ENCODE results near the gene TRAF3. TPM values are rescaled to one million over a fixed set of nuclear protein-coding genes. Genes with fewer than 3 reads are reported as not detected.

The TRAF3 gene
- total RNA-seq, 5 donors from 2014 or later (not counting 1 experiment from before 2014, with no cell fraction given), result 29.6 to 46.1 (median 35.7) TPM

GRCh38 chr14:102738373-102739189 lies 38.7 kb upstream of the TRAF3 start:
- POLR2A ChIA-PET, result no interaction called here
- Mint-ChIP-seq H3K9me3 (peaks cover 0 to 7% (median 4%) of the 10 kb centered on the region in 3 donors), H3K27ac (no peak overlapping the region), H3K27me3 (no peaks in the 10 kb centered on the region), H3K4me1 (no peaks in the 10 kb centered on the region), H3K4me3 (no peak overlapping the region), H3K36me3 (peaks cover 6% of the 10 kb centered on the region)
- ATAC-seq (replicated peaks in 1 of 4) (no peak), DNase-seq (no peak)
- Histone ChIP-seq H3K4me1 (ENCODE audit: control insufficient read depth in 1 of 2, extremely low read depth in 1 of 2, insufficient read depth in 2 of 2, low read length in 2 of 2) (no peaks in the 10 kb centered on the region), H3K4me3 (ENCODE audit: control insufficient read depth in 1 of 2, extremely low read depth in 1 of 2, low read length in 1 of 2) (no peak overlapping the region), H3K9me3 (peaks cover 2% of the 10 kb centered on the region), H3K36me3 (ENCODE audit: control insufficient read depth in 2 of 2, extremely low read depth in 1 of 2, insufficient read depth in 1 of 2, low read length in 1 of 2) (no peaks in the 10 kb centered on the region), H3K27me3 (replicated peaks in 1 of 2; ENCODE audit: control insufficient read depth in 2 of 2, extremely low read depth in 1 of 2, insufficient read depth in 2 of 2, low read length in 1 of 2) (no peaks in the 10 kb centered on the region), H3K27ac (ENCODE audit: low read length) (no peak overlapping the region)
- CTCF ChIA-PET, result no interaction called here
- WGBS (ENCODE audit: insufficient coverage), result 93% methylated on average over 3 of the region's 11 CpGs

GRCh38 chr14:102739190-102739469 lies 38.1 kb upstream of the TRAF3 start:
- H3K9me3 ChIP-seq, result peaks cover 2% of the 10 kb centered on the region
- H3K4me1 ChIP-seq (ENCODE audit: control insufficient read depth in 1 of 2, extremely low read depth in 1 of 2, insufficient read depth in 2 of 2, low read length in 2 of 2), result no peaks in the 10 kb centered on the region
- no peak overlapping the region for H3K27ac ChIP-seq (ENCODE audit: low read length)
- Mint-ChIP-seq H3K27ac (no peak overlapping the region), H3K27me3 (no peaks in the 10 kb centered on the region), H3K4me1 (no peaks in the 10 kb centered on the region), H3K4me3 (no peak overlapping the region), H3K9me3 (peaks cover 0 to 7% (median 4%) of the 10 kb centered on the region in 3 donors), H3K36me3 (peaks cover 4% of the 10 kb centered on the region)
- DNase-seq (no peak), ATAC-seq (replicated peaks in 1 of 4) (no peak)
- H3K36me3 ChIP-seq (ENCODE audit: control insufficient read depth in 2 of 2, extremely low read depth in 1 of 2, insufficient read depth in 1 of 2, low read length in 1 of 2), result no peaks in the 10 kb centered on the region
- CTCF ChIA-PET, result no interaction called here
- no peak overlapping the region for H3K4me3 ChIP-seq (ENCODE audit: control insufficient read depth in 1 of 2, extremely low read depth in 1 of 2, low read length in 1 of 2)
- POLR2A ChIA-PET, result no interaction called here
- no peaks in the 10 kb centered on the region for H3K27me3 ChIP-seq (replicated peaks in 1 of 2; ENCODE audit: control insufficient read depth in 2 of 2, extremely low read depth in 1 of 2, insufficient read depth in 2 of 2, low read length in 1 of 2)
- WGBS (ENCODE audit: insufficient coverage), result 86% methylated on average over 3 of the region's 3 CpGs

GRCh38 chr14:102746634-102747438 lies 30.4 kb upstream of the TRAF3 start:
- Mint-ChIP-seq H3K4me1 (no peaks in the 10 kb centered on the region), H3K27me3 (no peaks in the 10 kb centered on the region), H3K9me3 (peaks cover 0 to 4% (median 3%) of the 10 kb centered on the region in 3 donors), H3K36me3 (peaks cover 4% of the 10 kb centered on the region), H3K27ac (no peak overlapping the region), H3K4me3 (no peak overlapping the region)
- H3K4me3 ChIP-seq (ENCODE audit: control insufficient read depth in 1 of 2, extremely low read depth in 1 of 2, low read length in 1 of 2), result no peak overlapping the region
- ATAC-seq (replicated peaks in 1 of 4) (no peak), DNase-seq (no peak)
- H3K36me3 ChIP-seq (ENCODE audit: control insufficient read depth in 2 of 2, extremely low read depth in 1 of 2, insufficient read depth in 1 of 2, low read length in 1 of 2), result no peaks in the 10 kb centered on the region
- H3K27me3 ChIP-seq (replicated peaks in 1 of 2; ENCODE audit: control insufficient read depth in 2 of 2, extremely low read depth in 1 of 2, insufficient read depth in 2 of 2, low read length in 1 of 2), result no peaks in the 10 kb centered on the region
- H3K27ac ChIP-seq (ENCODE audit: low read length), result no peak overlapping the region
- no peaks in the 10 kb centered on the region for H3K4me1 ChIP-seq (ENCODE audit: control insufficient read depth in 1 of 2, extremely low read depth in 1 of 2, insufficient read depth in 2 of 2, low read length in 2 of 2)
- 92% methylated on average over 20 of the region's 28 CpGs for WGBS (ENCODE audit: insufficient coverage)
- H3K9me3 ChIP-seq, result no peaks in the 10 kb centered on the region
- POLR2A ChIA-PET, result no interaction called here
- CTCF ChIA-PET, result no interaction called here

GRCh38 chr14:102748806-102749205 lies 28.4 kb upstream of the TRAF3 start:
- H3K27me3 ChIP-seq (replicated peaks in 1 of 2; ENCODE audit: control insufficient read depth in 2 of 2, extremely low read depth in 1 of 2, insufficient read depth in 2 of 2, low read length in 1 of 2), result no peaks in the 10 kb centered on the region
- Mint-ChIP-seq H3K27me3 (no peaks in the 10 kb centered on the region), H3K36me3 (no peaks in the 10 kb centered on the region), H3K27ac (no peak overlapping the region), H3K4me1 (no peaks in the 10 kb centered on the region), H3K9me3 (no peaks in the 10 kb centered on the region), H3K4me3 (no peak overlapping the region)
- ChIA-PET CTCF (no interaction called here), POLR2A (no interaction called here)
- H3K9me3 ChIP-seq, result no peaks in the 10 kb centered on the region
- H3K36me3 ChIP-seq (ENCODE audit: control insufficient read depth in 2 of 2, extremely low read depth in 1 of 2, insufficient read depth in 1 of 2, low read length in 1 of 2), result no peaks in the 10 kb centered on the region
- DNase-seq (no peak), ATAC-seq (replicated peaks in 1 of 4) (no peak)
- WGBS (ENCODE audit: insufficient coverage), result 87% methylated on average over 3 of the region's 8 CpGs
- no peak overlapping the region for H3K27ac ChIP-seq (ENCODE audit: low read length)
- H3K4me3 ChIP-seq (ENCODE audit: control insufficient read depth in 1 of 2, extremely low read depth in 1 of 2, low read length in 1 of 2), result no peak overlapping the region
- H3K4me1 ChIP-seq (ENCODE audit: control insufficient read depth in 1 of 2, extremely low read depth in 1 of 2, insufficient read depth in 2 of 2, low read length in 2 of 2), result no peaks in the 10 kb centered on the region

GRCh38 chr14:102749393-102750305 lies 27.6 kb upstream of the TRAF3 start:
- ATAC-seq (replicated peaks in 1 of 4), result no peak
- CTCF ChIA-PET, result no interaction called here
- Mint-ChIP-seq H3K9me3 (no peaks in the 10 kb centered on the region), H3K27ac (no peak overlapping the region), H3K27me3 (no peaks in the 10 kb centered on the region), H3K4me1 (peaks cover 0 to 1% (median 0%) of the 10 kb centered on the region in 3 donors), H3K4me3 (no peak overlapping the region), H3K36me3 (no peaks in the 10 kb centered on the region)
- Histone ChIP-seq H3K4me1 (ENCODE audit: control insufficient read depth in 1 of 2, extremely low read depth in 1 of 2, insufficient read depth in 2 of 2, low read length in 2 of 2) (no peaks in the 10 kb centered on the region), H3K4me3 (ENCODE audit: control insufficient read depth in 1 of 2, extremely low read depth in 1 of 2, low read length in 1 of 2) (no peak overlapping the region), H3K27me3 (replicated peaks in 1 of 2; ENCODE audit: control insufficient read depth in 2 of 2, extremely low read depth in 1 of 2, insufficient read depth in 2 of 2, low read length in 1 of 2) (no peaks in the 10 kb centered on the region), H3K9me3 (no peaks in the 10 kb centered on the region), H3K36me3 (ENCODE audit: control insufficient read depth in 2 of 2, extremely low read depth in 1 of 2, insufficient read depth in 1 of 2, low read length in 1 of 2) (no peaks in the 10 kb centered on the region), H3K27ac (ENCODE audit: low read length) (no peak overlapping the region)
- no peak for DNase-seq
- 94% methylated on average over 30 of the region's 33 CpGs for WGBS (ENCODE audit: insufficient coverage)
- POLR2A ChIA-PET, result no interaction called here

GRCh38 chr14:102750376-102750775 lies 26.9 kb upstream of the TRAF3 start:
- POLR2A ChIA-PET, result no interaction called here
- no peaks in the 10 kb centered on the region for H3K36me3 Mint-ChIP-seq
- no peaks in the 10 kb centered on the region for H3K4me1 ChIP-seq (ENCODE audit: control insufficient read depth in 1 of 2, extremely low read depth in 1 of 2, insufficient read depth in 2 of 2, low read length in 2 of 2)
- no peaks in the 10 kb centered on the region for H3K27me3 ChIP-seq (replicated peaks in 1 of 2; ENCODE audit: control insufficient read depth in 2 of 2, extremely low read depth in 1 of 2, insufficient read depth in 2 of 2, low read length in 1 of 2)
- H3K9me3 Mint-ChIP-seq, result no peaks in the 10 kb centered on the region
- H3K4me3 Mint-ChIP-seq, result no peak overlapping the region
- CTCF ChIA-PET, result interaction anchor here in 1 of 2 donors (0.5 kb wide), 1 partner anchor 924 kb away, joined by 3 read pairs; no protein-coding TSS in a partner anchor
- peaks cover 0 to 1% (median 0%) of the 10 kb centered on the region in 3 donors for H3K4me1 Mint-ChIP-seq
- no peak overlapping the region for H3K27ac Mint-ChIP-seq
- H3K27me3 Mint-ChIP-seq, result no peaks in the 10 kb centered on the region
- no peaks in the 10 kb centered on the region for H3K9me3 ChIP-seq
- H3K4me3 ChIP-seq (ENCODE audit: control insufficient read depth in 1 of 2, extremely low read depth in 1 of 2, low read length in 1 of 2), result no peak overlapping the region
- no peak overlapping the region for H3K27ac ChIP-seq (ENCODE audit: low read length)
- no peak for ATAC-seq (replicated peaks in 1 of 4)
- no peaks in the 10 kb centered on the region for H3K36me3 ChIP-seq (ENCODE audit: control insufficient read depth in 2 of 2, extremely low read depth in 1 of 2, insufficient read depth in 1 of 2, low read length in 1 of 2)
- 100% methylated on average over 11 of the region's 14 CpGs for WGBS (ENCODE audit: insufficient coverage)
- no peak for DNase-seq
